ENCODE measurements around the gene CLDN34. TPM values are rescaled to one million over a fixed set of nuclear protein-coding genes. Genes with fewer than 3 reads are reported as not detected.

Gene CLDN34
- polyA plus RNA-seq, 1 donor (not counting 4 experiments of a cell fraction or from before 2014, with no cell fraction given) = 0.10 TPM

DNA sequence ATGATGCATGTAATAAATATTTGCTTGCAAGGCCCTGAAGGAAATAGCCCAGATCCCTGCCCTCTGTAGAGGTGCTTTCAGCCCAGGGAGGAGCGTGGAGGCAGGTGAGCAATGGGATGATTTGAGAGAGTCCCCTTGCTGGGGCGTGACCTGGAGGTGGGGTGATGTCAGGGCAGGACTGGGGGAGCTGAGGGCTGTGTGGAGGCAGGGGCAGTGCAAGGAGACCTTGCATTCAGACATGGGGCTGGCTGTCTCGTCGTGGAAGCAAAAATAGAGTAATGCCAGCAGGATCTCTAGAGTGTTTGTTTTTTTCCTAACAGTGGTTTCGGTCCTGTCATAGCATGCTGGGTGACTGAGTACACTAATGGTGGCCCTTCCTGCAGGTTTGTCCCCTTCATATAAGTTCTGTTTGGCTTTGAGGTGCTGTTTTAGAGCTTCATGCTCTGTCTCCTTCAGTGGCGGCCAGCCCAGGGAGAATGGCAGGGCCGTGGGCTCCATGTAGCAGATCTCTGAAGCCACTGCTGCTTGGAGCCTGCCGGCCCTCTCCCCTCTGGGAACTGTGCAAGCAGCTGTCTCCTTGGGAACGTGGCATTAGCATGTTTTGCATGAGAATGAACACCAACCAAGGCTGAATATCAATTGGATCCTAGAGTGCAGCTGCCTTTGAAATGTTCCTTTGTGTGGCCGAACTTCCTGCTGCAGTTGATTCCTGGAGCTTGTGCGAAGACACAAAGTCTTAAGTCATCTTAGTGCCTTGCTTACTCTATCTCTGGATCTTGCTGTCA lies 39.3 kb upstream of the CLDN34 start:
- dilution Hi-C loops (cut with MboI; ENCODE audit: extremely low pct_ligation_motif_present, low sequenced_read_pairs) = no loop called here
- H3K79me2 ChIP-seq (ENCODE audit: control insufficient read depth, insufficient read depth, low read length) = peaks cover 15% of the 10 kb centered on the region
- DNase-seq (ENCODE audit: low read depth, low spot score) = no peak
- H3K4me3 ChIP-seq (ENCODE audit: control insufficient read depth in 2 of 3, extremely low read depth in 1 of 3, insufficient read depth in 2 of 3, low read depth in 1 of 3, low read length in 3 of 3) = no peak overlapping the region
- no peak for FAIRE-seq
- H3K27ac ChIP-seq (ENCODE audit: control insufficient read depth, insufficient read depth, low read length) = no peak overlapping the region
- H3K4me2 ChIP-seq (ENCODE audit: control insufficient read depth, extremely low read depth, insufficient read depth, low read depth, low read length) = no peak overlapping the region
- no peak overlapping the region for H3K9ac ChIP-seq (ENCODE audit: control insufficient read depth, extremely low read depth, insufficient read depth, low read length)
- H3K36me3 ChIP-seq (ENCODE audit: control insufficient read depth in 2 of 2, extremely low read depth in 1 of 2, insufficient read depth in 2 of 2, low read length in 2 of 2) = no peaks in the 10 kb centered on the region
- H3K27me3 ChIP-seq (ENCODE audit: control insufficient read depth, extremely low read depth, insufficient read depth, low read length) = no peaks in the 10 kb centered on the region
- TF ChIP-seq CTCF (optimal IDR thresholded peaks at IDR 0.05 in 1 of 3, IDR thresholded peaks at IDR 0.05 in 1 of 3, conservative IDR thresholded peaks at IDR 0.05 in 1 of 3; ENCODE audit: extremely low read depth in 1 of 3, insufficient read depth in 2 of 3, low read length in 3 of 3) (no peak), EZH2 (IDR thresholded peaks at IDR 0.05; ENCODE audit: low read length) (no peak)
- H2AFZ ChIP-seq (ENCODE audit: control insufficient read depth, low read length) = no peak overlapping the region
- no peaks in the 10 kb centered on the region for H3K9me3 ChIP-seq (ENCODE audit: control insufficient read depth, low read depth, low read length)
- H4K20me1 ChIP-seq (ENCODE audit: control insufficient read depth, extremely low read depth, insufficient read depth, low read length) = no peaks in the 10 kb centered on the region
- peaks cover 7% of the 10 kb centered on the region for H3K4me1 ChIP-seq (ENCODE audit: control insufficient read depth, extremely low read depth, insufficient read depth, low read length)
- no peaks in the 10 kb centered on the region for H3K9me1 ChIP-seq (ENCODE audit: control insufficient read depth, extremely low read depth, insufficient read depth, low read length)

- dilution Hi-C loops (cut with MboI; ENCODE audit: extremely low pct_ligation_motif_present, low sequenced_read_pairs) = no loop called here
- Histone ChIP-seq H3K27me3 (ENCODE audit: control insufficient read depth, extremely low read depth, insufficient read depth, low read length) (no peaks in the 10 kb centered on the region), H3K4me2 (ENCODE audit: control insufficient read depth, extremely low read depth, insufficient read depth, low read depth, low read length) (no peak overlapping the region), H4K20me1 (ENCODE audit: control insufficient read depth, extremely low read depth, insufficient read depth, low read length) (no peaks in the 10 kb centered on the region), H3K9me1 (ENCODE audit: control insufficient read depth, extremely low read depth, insufficient read depth, low read length) (no peaks in the 10 kb centered on the region), H3K79me2 (ENCODE audit: control insufficient read depth, insufficient read depth, low read length) (no peaks in the 10 kb centered on the region), H3K4me1 (ENCODE audit: control insufficient read depth, extremely low read depth, insufficient read depth, low read length) (no peaks in the 10 kb centered on the region), H3K9ac (ENCODE audit: control insufficient read depth, extremely low read depth, insufficient read depth, low read length) (no peak overlapping the region), H3K9me3 (ENCODE audit: control insufficient read depth, low read depth, low read length) (no peaks in the 10 kb centered on the region), H3K27ac (ENCODE audit: control insufficient read depth, insufficient read depth, low read length) (no peak overlapping the region), H3K4me3 (ENCODE audit: control insufficient read depth in 2 of 3, extremely low read depth in 1 of 3, insufficient read depth in 2 of 3, low read depth in 1 of 3, low read length in 3 of 3) (no peak overlapping the region), H2AFZ (ENCODE audit: control insufficient read depth, low read length) (no peak overlapping the region), H3K36me3 (ENCODE audit: control insufficient read depth in 2 of 2, extremely low read depth in 1 of 2, insufficient read depth in 2 of 2, low read length in 2 of 2) (no peaks in the 10 kb centered on the region)
- FAIRE-seq = no peak
- no peak for DNase-seq (ENCODE audit: low read depth, low spot score)
- TF ChIP-seq EZH2 (IDR thresholded peaks at IDR 0.05; ENCODE audit: low read length) (no peak), CTCF (optimal IDR thresholded peaks at IDR 0.05 in 1 of 3, IDR thresholded peaks at IDR 0.05 in 1 of 3, conservative IDR thresholded peaks at IDR 0.05 in 1 of 3; ENCODE audit: extremely low read depth in 1 of 3, insufficient read depth in 2 of 3, low read length in 3 of 3) (no peak)
Measured at GRCh38 chrX:9935436-9935835, 31.7 kb upstream of the CLDN34 start.

All from keratinocyte (primary cell).